Measurements from ENCODE around the gene DLGAP1.

DLGAP1 gene

GRCh38 chr18:4284528-4284927 is 170.6 kb downstream of the DLGAP1 start:
- no peak for DNase-seq

- DNase-seq = no peak
Measured at GRCh38 chr18:4283746-4284291, 171.3 kb downstream of the DLGAP1 start.

- no peak for DNase-seq
Measured at GRCh38 chr18:4282954-4283353, 172.2 kb downstream of the DLGAP1 start.

- no peak for DNase-seq
Measured at GRCh38 chr18:4276953-4277585, 178.0 kb downstream of the DLGAP1 start.

- no peak for DNase-seq
Measured at GRCh38 chr18:4271952-4272351, 183.2 kb downstream of the DLGAP1 start.

- no peak for DNase-seq
Measured at GRCh38 chr18:4270988-4271387, 184.1 kb downstream of the DLGAP1 start.

- no peak for DNase-seq
Measured at GRCh38 chr18:4270016-4270415, 185.1 kb downstream of the DLGAP1 start.

GRCh38 chr18:4267641-4268040 is 187.5 kb downstream of the DLGAP1 start:
- DNase-seq = no peak

- no peak for DNase-seq
Measured at GRCh38 chr18:4264347-4264791, 190.7 kb downstream of the DLGAP1 start.

- DNase-seq = no peak
Measured at GRCh38 chr18:4260107-4260506, 195.0 kb downstream of the DLGAP1 start.

GRCh38 chr18:4256766-4257417 is 198.2 kb downstream of the DLGAP1 start:
- no peak for DNase-seq

GRCh38 chr18:4254840-4255239 is 200.3 kb downstream of the DLGAP1 start:
- no peak for DNase-seq

- no peak for DNase-seq
Measured at GRCh38 chr18:4252829-4253228, 202.3 kb downstream of the DLGAP1 start.

- DNase-seq = no peak
Measured at GRCh38 chr18:4251873-4252272, 203.2 kb downstream of the DLGAP1 start.

- DNase-seq = no peak
Measured at GRCh38 chr18:4251206-4251605, 203.9 kb downstream of the DLGAP1 start.

GRCh38 chr18:4250141-4250540 is 205.0 kb downstream of the DLGAP1 start:
- DNase-seq = no peak

- no peak for DNase-seq
Measured at GRCh38 chr18:4248686-4249085, 206.4 kb downstream of the DLGAP1 start.

GRCh38 chr18:4246374-4246773 is 208.7 kb downstream of the DLGAP1 start:
- DNase-seq = no peak

GRCh38 chr18:4245456-4245855 is 209.7 kb downstream of the DLGAP1 start:
- DNase-seq = no peak

- no peak for DNase-seq
Measured at GRCh38 chr18:4242431-4243161, 212.5 kb downstream of the DLGAP1 start.

GRCh38 chr18:4241090-4241617 is 214.0 kb downstream of the DLGAP1 start:
- no peak for DNase-seq

GRCh38 chr18:4238966-4239365 is 216.1 kb downstream of the DLGAP1 start:
- DNase-seq = no peak

GRCh38 chr18:4237664-4238041 is 217.5 kb downstream of the DLGAP1 start:
- DNase-seq = no peak

Data from amniotic stem cell (primary cell).